Keratinocyte (primary cell): Measurements from ENCODE around the gene CCDC85C. TPM values are rescaled to one million over a fixed set of nuclear protein-coding genes. Genes with fewer than 3 reads are reported as not detected.

Experiments
- DNase-seq: peaks from one replicate; pipeline ENCODE4 v3.0.0-alpha.2; 2011; ENCODE audit warnings: low read depth, missing footprints, low spot score
- FAIRE-seq: peaks from 2 replicates; lab custom pipeline; 2011; peaks lifted over from hg19 to GRCh38; lab: Jason Lieb, UNC
- H2AFZ ChIP-seq: 2 replicates; pipeline ENCODE4 v1.6.0; 2012; ENCODE audit warnings: low read length, control low read depth, inconsistent platforms; ENCODE audit not compliant: control insufficient read depth
- H3K27ac ChIP-seq: 2 replicates; pipeline ENCODE4 v1.5.1; 2011; ENCODE audit warnings: low read length; ENCODE audit not compliant: control insufficient read depth, insufficient read depth
- H3K27me3 ChIP-seq: 3 replicates; pipeline ENCODE4 v1.6.0; 2011; ENCODE audit warnings: low read length; ENCODE audit not compliant: control insufficient read depth, insufficient read depth; ENCODE audit errors: extremely low read depth
- H3K36me3 ChIP-seq, 2 experiments: 2 replicates in 1 of 2; 3 replicates in 1 of 2; pipeline ENCODE4 v1.5.1; 2011; ENCODE audit warnings: low read length in 2 of 2, mild to moderate bottlenecking in 1 of 2; ENCODE audit not compliant: control insufficient read depth in 2 of 2, insufficient read depth in 2 of 2; ENCODE audit errors: extremely low read depth in 1 of 2
- H3K4me1 ChIP-seq: 3 replicates; pipeline ENCODE4 v1.5.1; 2011; ENCODE audit warnings: low read length; ENCODE audit not compliant: control insufficient read depth, insufficient read depth; ENCODE audit errors: extremely low read depth
- H3K4me2 ChIP-seq: 3 replicates; pipeline ENCODE4 v1.6.0; 2011; ENCODE audit warnings: low read depth, low read length; ENCODE audit not compliant: control insufficient read depth, insufficient read depth; ENCODE audit errors: extremely low read depth
- H3K4me3 ChIP-seq, 3 experiments: fragments of 200-600 bp in 1 of 3; sonication (generic) in 1 of 3; 2 replicates in 2 of 3; 3 replicates in 1 of 3; pipeline ENCODE4 v1.5.1; 2011 to 2016; ENCODE audit warnings: low read length in 3 of 3, mild to moderate bottlenecking in 3 of 3, control low read depth in 2 of 3, inconsistent platforms in 1 of 3, low read depth in 1 of 3, mixed read lengths in 1 of 3, mixed run types in 1 of 3, moderate library complexity in 1 of 3; ENCODE audit not compliant: control insufficient read depth in 2 of 3, insufficient read depth in 2 of 3; ENCODE audit errors: extremely low read depth in 1 of 3
- H3K79me2 ChIP-seq: 2 replicates; pipeline ENCODE4 v1.6.0; 2012; ENCODE audit warnings: low read length; ENCODE audit not compliant: control insufficient read depth, insufficient read depth
- H3K9ac ChIP-seq: 3 replicates; pipeline ENCODE4 v1.6.0; 2011; ENCODE audit warnings: low read length; ENCODE audit not compliant: control insufficient read depth, insufficient read depth; ENCODE audit errors: extremely low read depth
- H3K9me1 ChIP-seq: 3 replicates; pipeline ENCODE4 v1.6.0; 2011; ENCODE audit warnings: low read length; ENCODE audit not compliant: control insufficient read depth, insufficient read depth; ENCODE audit errors: extremely low read depth
- H3K9me3 ChIP-seq: 2 replicates; pipeline ENCODE4 v1.5.1; 2012; ENCODE audit warnings: low read depth, low read length; ENCODE audit not compliant: control insufficient read depth
- H4K20me1 ChIP-seq: 3 replicates; pipeline ENCODE4 v1.6.0; 2011; ENCODE audit warnings: low read length; ENCODE audit not compliant: control insufficient read depth, insufficient read depth; ENCODE audit errors: extremely low read depth
- CTCF ChIP-seq, 3 experiments: IDR thresholded peaks in 1 of 3; conservative IDR thresholded peaks in 1 of 3; optimal IDR thresholded peaks in 1 of 3; 2 replicates in 2 of 3; 3 replicates in 1 of 3; pipeline versions ENCODE3 to v1.5.1; 2011; ENCODE audit warnings: low read length in 3 of 3, mild to moderate bottlenecking in 3 of 3, moderate library complexity in 2 of 3, control low read depth in 1 of 3, inconsistent platforms in 1 of 3; ENCODE audit not compliant: insufficient read depth in 2 of 3; ENCODE audit errors: extremely low read depth in 1 of 3
- EZH2 ChIP-seq: IDR thresholded peaks from one replicate; pipeline ENCODE4 v1.6.1; 2012; ENCODE audit warnings: inconsistent platforms, mild to moderate bottlenecking, low read length, moderate library complexity
- dilution Hi-C: fragments of 300-500 bp; cut with MboI; formaldehyde crosslinking; loops from one replicate; pipeline ENCODE4 v1.7.0; 2020; ENCODE audit warnings: low sequenced_read_pairs; ENCODE audit not compliant: extremely low pct_ligation_motif_present
- polyA plus RNA-seq, 5 experiments: library from polyadenylated mRNA; depleted of rRNA in 3 of 5; stranded (reverse) in 3 of 5; stranded (forward) in 1 of 5; unstranded in 1 of 5; fragments of >200 nt; gene quantifications; 1 replicate in 1 of 5; 2 replicates in 3 of 5; 3 replicates in 1 of 5; pipeline versions ENCODE4 v1.2.1 to v1.2.3, GENCODE V29; 2011 to 2012; ENCODE audit warnings: missing spikeins in 2 of 5, low read depth in 1 of 5, low replicate concordance in 1 of 5

The CCDC85C gene
- polyA plus RNA-seq, 1 donor (not counting 4 experiments of a cell fraction or from before 2014, with no cell fraction given), result 13.2 TPM

GRCh38 chr14:99627510-99628381, 23.7 kb upstream of the CCDC85C start:
- TF ChIP-seq EZH2 (no peak), CTCF (optimal IDR thresholded peaks at IDR 0.05 in 1 of 3, IDR thresholded peaks at IDR 0.05 in 1 of 3, conservative IDR thresholded peaks at IDR 0.05 in 1 of 3; ENCODE audit: extremely low read depth in 1 of 3, insufficient read depth in 2 of 3, low read length in 3 of 3) (no peak)
- Histone ChIP-seq H2AFZ (no peak overlapping the region), H3K4me2 (no peak overlapping the region), H3K4me1 (peaks cover 28% of the 10 kb centered on the region), H3K9ac (no peak overlapping the region), H3K36me3 (no peaks in the 10 kb centered on the region), H3K4me3 (no peak overlapping the region), H3K9me1 (no peaks in the 10 kb centered on the region), H3K27ac (no peak overlapping the region), H3K9me3 (no peaks in the 10 kb centered on the region), H3K27me3 (no peaks in the 10 kb centered on the region), H4K20me1 (no peaks in the 10 kb centered on the region), H3K79me2 (no peaks in the 10 kb centered on the region)
- no peak for DNase-seq
- FAIRE-seq, result no peak
- dilution Hi-C loops, result no loop called here

- dilution Hi-C loops, result no loop called here
- no peak for FAIRE-seq
- no peak overlapping the region for H3K9ac ChIP-seq
Measured at GRCh38 chr14:99627100-99627499, 23.1 kb upstream of the CCDC85C start.

More at GRCh38 chr14:99627100-99627499, 23.1 kb upstream of the CCDC85C start:
- no peak overlapping the region for H3K27ac ChIP-seq
- no peaks in the 10 kb centered on the region for H3K36me3 ChIP-seq
- H2AFZ ChIP-seq, result no peak overlapping the region
- H3K4me1 ChIP-seq, result peaks cover 34% of the 10 kb centered on the region
- H3K4me3 ChIP-seq, result no peak overlapping the region
- H3K9me3 ChIP-seq, result no peaks in the 10 kb centered on the region
- H3K79me2 ChIP-seq, result no peaks in the 10 kb centered on the region
- no peaks in the 10 kb centered on the region for H4K20me1 ChIP-seq
- no peak for TF ChIP-seq CTCF (optimal IDR thresholded peaks at IDR 0.05 in 1 of 3, IDR thresholded peaks at IDR 0.05 in 1 of 3, conservative IDR thresholded peaks at IDR 0.05 in 1 of 3; ENCODE audit: extremely low read depth in 1 of 3, insufficient read depth in 2 of 3, low read length in 3 of 3)
- TF ChIP-seq EZH2, result no peak
- no peaks in the 10 kb centered on the region for H3K9me1 ChIP-seq
- no peak overlapping the region for H3K4me2 ChIP-seq
- DNase-seq, result no peak
- no peaks in the 10 kb centered on the region for H3K27me3 ChIP-seq
